Endothelial cell of umbilical vein (primary cell): Measurements from ENCODE around the gene RASGEF1C. TPM values are rescaled to one million over a fixed set of nuclear protein-coding genes. Genes with fewer than 3 reads are reported as not detected.

Experiments
- BruUV-seq: library from RNA; stranded (reverse); fragments of 400-500 nt; replicated peaks from 2 replicates; lab custom pipeline; 2021; lab: Mats Ljungman, UMichigan
- CTCF ChIA-PET: fragments of 300-600, 350-600 bp; sonication (Branson Sonifier 250); formaldehyde crosslinking; loops from one replicate; lab custom pipeline; 2021; ENCODE audit warnings: antibody characterized with exemption, inconsistent platforms; lab: Charles Lee
- POLR2A ChIA-PET: fragments of 300-600, 350-600 bp; sonication (Branson Sonifier 250); formaldehyde crosslinking; loops from one replicate; lab custom pipeline; 2021; ENCODE audit warnings: antibody characterized with exemption, inconsistent platforms; lab: Charles Lee
- DNase-seq: peaks from one replicate; pipeline ENCODE4 v3.0.0-alpha.2; 2011; ENCODE audit warnings: low read depth, low spot score
- FAIRE-seq: peaks from 2 replicates; lab custom pipeline; 2011; peaks lifted over from hg19 to GRCh38; lab: Jason Lieb, UNC
- H2AFZ ChIP-seq: 2 replicates; pipeline ENCODE4 v1.6.0; 2012; ENCODE audit warnings: low read depth, low read length, control low read depth, inconsistent platforms
- H3K27ac ChIP-seq: 2 replicates; pipeline ENCODE4 v1.5.1; 2011; ENCODE audit warnings: low read depth, mild to moderate bottlenecking, control low read depth, low read length, moderate library complexity; ENCODE audit not compliant: insufficient read depth
- H3K27me3 ChIP-seq, 2 experiments: 2 replicates each; pipeline versions ENCODE4 v1.6.0 to v1.6.1; 2011; ENCODE audit warnings: low read length in 2 of 2, mixed read lengths in 1 of 2; ENCODE audit not compliant: control insufficient read depth in 2 of 2, insufficient read depth in 2 of 2
- H3K36me3 ChIP-seq, 2 experiments: 2 replicates in 1 of 2; 3 replicates in 1 of 2; pipeline ENCODE4 v1.5.1; 2011; ENCODE audit warnings: low read length in 2 of 2, mild to moderate bottlenecking in 1 of 2, moderate library complexity in 1 of 2; ENCODE audit not compliant: control insufficient read depth in 2 of 2, insufficient read depth in 2 of 2; ENCODE audit errors: extremely low read depth in 1 of 2
- H3K4me1 ChIP-seq: 3 replicates; pipeline ENCODE4 v1.5.1; 2011; ENCODE audit warnings: mild to moderate bottlenecking, low read length; ENCODE audit not compliant: control insufficient read depth, insufficient read depth; ENCODE audit errors: extremely low read depth
- H3K4me2 ChIP-seq: 2 replicates; pipeline ENCODE4 v1.6.1; 2011; ENCODE audit warnings: low read length, control low read depth, mixed read lengths; ENCODE audit not compliant: insufficient read depth
- H3K4me3 ChIP-seq, 3 experiments: fragments of 200-600 bp in 1 of 3; sonication (generic), shearing (Covaris generic) in 1 of 3; replicated peaks in 1 of 3; 2 replicates each; pipeline ENCODE4 v1.5.1; 2011 to 2016; ENCODE audit warnings: control low read depth in 3 of 3, low read length in 3 of 3, mild to moderate bottlenecking in 2 of 3, inconsistent platforms in 1 of 3, low read depth in 1 of 3, moderate library complexity in 1 of 3; ENCODE audit not compliant: insufficient read depth in 1 of 3
- H3K79me2 ChIP-seq: 2 replicates; pipeline ENCODE4 v1.6.0; 2012; ENCODE audit warnings: low read length, inconsistent platforms; ENCODE audit not compliant: control insufficient read depth, insufficient read depth
- H3K9ac ChIP-seq: replicated peaks from 2 replicates; pipeline ENCODE3; 2011; ENCODE audit warnings: low read length, control low read depth; ENCODE audit not compliant: insufficient read depth; ENCODE audit errors: extremely low read depth
- H3K9me1 ChIP-seq: replicated peaks from 3 replicates; pipeline ENCODE4 v1.6.0; 2011; ENCODE audit warnings: mild to moderate bottlenecking, low read length; ENCODE audit not compliant: control insufficient read depth, insufficient read depth; ENCODE audit errors: extremely low read depth
- H3K9me3 ChIP-seq: replicated peaks from 2 replicates; pipeline ENCODE4 v1.5.1; 2012; ENCODE audit warnings: low read length, inconsistent platforms; ENCODE audit not compliant: control insufficient read depth, insufficient read depth
- H4K20me1 ChIP-seq: replicated peaks from 2 replicates; pipeline ENCODE3; 2011; ENCODE audit warnings: mild to moderate bottlenecking, low read length; ENCODE audit not compliant: control insufficient read depth, insufficient read depth; ENCODE audit errors: extremely low read depth
- EZH2 ChIP-seq: IDR thresholded peaks from 2 replicates; pipeline ENCODE4 v1.6.1; 2012; ENCODE audit warnings: borderline replicate concordance, low read depth, mild to moderate bottlenecking, moderate library complexity, low read length, inconsistent platforms; ENCODE audit not compliant: severe bottlenecking
- FOS ChIP-seq: IDR thresholded peaks from 2 replicates; pipeline ENCODE4 v1.6.1; 2011; ENCODE audit warnings: mild to moderate bottlenecking, low read length, moderate library complexity, borderline replicate concordance; ENCODE audit not compliant: insufficient read depth
- GATA2 ChIP-seq: IDR thresholded peaks from 2 replicates; pipeline ENCODE4 v1.7.0; 2011; ENCODE audit warnings: low read depth, mild to moderate bottlenecking, moderate library complexity, mixed read lengths, low read length; ENCODE audit not compliant: insufficient read length, insufficient read depth
- JUN ChIP-seq: IDR thresholded peaks from 2 replicates; pipeline ENCODE4 v1.6.1; 2011; ENCODE audit warnings: borderline replicate concordance, low read depth; ENCODE audit not compliant: insufficient read length, insufficient read depth
- MYC ChIP-seq: IDR thresholded peaks from one replicate; pipeline ENCODE4 v1.6.1; 2011; ENCODE audit warnings: mild to moderate bottlenecking, low read depth, low read length
- POLR2A ChIP-seq: IDR thresholded peaks from 2 replicates; pipeline ENCODE4 v1.6.1; 2012; ENCODE audit warnings: low read depth, mild to moderate bottlenecking, control low read depth, low read length
- POLR2AphosphoS5 ChIP-seq: IDR thresholded peaks from 2 replicates; pipeline ENCODE4 v1.6.1; 2012; ENCODE audit warnings: low read depth, mild to moderate bottlenecking, control low read depth, low read length, moderate library complexity; ENCODE audit not compliant: insufficient read depth
- dilution Hi-C: fragments of 300-500 bp; cut with MboI; formaldehyde crosslinking; loops from one replicate; pipeline ENCODE4 v1.15.0; 2019; ENCODE audit warnings: low sequenced_read_pairs; ENCODE audit not compliant: extremely low pct_ligation_motif_present
- intact Hi-C: fragments of 100-400 bp; cut with micrococcal nuclease; formaldehyde crosslinking; loops from one replicate; pipeline ENCODE4 v1.10.0; 2022
- polyA plus RNA-seq, 4 experiments: library from polyadenylated mRNA; depleted of rRNA in 3 of 4; stranded (reverse) in 3 of 4; unstranded in 1 of 4; fragments of >200 nt; gene quantifications; 2 replicates each; pipeline versions ENCODE4 v1.2.1 to v1.2.3, GENCODE V29; 2011 to 2012; ENCODE audit warnings: missing spikeins in 1 of 4
- total RNA-seq: library from RNA; stranded (reverse); gene quantifications from 2 replicates; pipeline ENCODE4 v1.2.3, GENCODE V29; 2021
- TF ChIP-seq, protein P1 (sequence below), 2 donors: IDR thresholded peaks; 1 replicate in 1 of 2; 2 replicates in 1 of 2; pipeline ENCODE4 v1.5.1; 2011; ENCODE audit warnings: low read length in 2 of 2, mild to moderate bottlenecking in 2 of 2, moderate library complexity in 2 of 2, control low read depth in 1 of 2, inconsistent platforms in 1 of 2, low read depth in 1 of 2; ENCODE audit not compliant: insufficient read depth in 1 of 2; ENCODE audit errors: extremely low read depth in 1 of 2
- TF ChIP-seq, protein P2 (sequence below): IDR thresholded peaks from 2 replicates; pipeline ENCODE4 v1.6.1; 2011; ENCODE audit not compliant: insufficient read depth, insufficient read length

Gene RASGEF1C
- total and polyA plus RNA-seq, 2 donors (not counting 3 experiments of a cell fraction or from before 2014, with no cell fraction given), result not detected

- Histone ChIP-seq H3K79me2 (no peaks in the 10 kb centered on the region), H3K4me1 (no peaks in the 10 kb centered on the region), H3K4me2 (no peak overlapping the region), H3K9me1 (no peaks in the 10 kb centered on the region), H3K9ac (no peak overlapping the region), H2AFZ (no peak overlapping the region), H3K27me3 (no peaks in the 10 kb centered on the region), H3K36me3 (no peaks in the 10 kb centered on the region), H4K20me1 (no peaks in the 10 kb centered on the region), H3K4me3 (no peak overlapping the region), H3K27ac (no peak overlapping the region), H3K9me3 (no peaks in the 10 kb centered on the region)
- no peak for DNase-seq
- ChIA-PET CTCF (no interaction called here), POLR2A (no interaction called here)
- intact Hi-C loops, result no loop called here
- no peak for FAIRE-seq
- TF ChIP-seq, protein P1, sequence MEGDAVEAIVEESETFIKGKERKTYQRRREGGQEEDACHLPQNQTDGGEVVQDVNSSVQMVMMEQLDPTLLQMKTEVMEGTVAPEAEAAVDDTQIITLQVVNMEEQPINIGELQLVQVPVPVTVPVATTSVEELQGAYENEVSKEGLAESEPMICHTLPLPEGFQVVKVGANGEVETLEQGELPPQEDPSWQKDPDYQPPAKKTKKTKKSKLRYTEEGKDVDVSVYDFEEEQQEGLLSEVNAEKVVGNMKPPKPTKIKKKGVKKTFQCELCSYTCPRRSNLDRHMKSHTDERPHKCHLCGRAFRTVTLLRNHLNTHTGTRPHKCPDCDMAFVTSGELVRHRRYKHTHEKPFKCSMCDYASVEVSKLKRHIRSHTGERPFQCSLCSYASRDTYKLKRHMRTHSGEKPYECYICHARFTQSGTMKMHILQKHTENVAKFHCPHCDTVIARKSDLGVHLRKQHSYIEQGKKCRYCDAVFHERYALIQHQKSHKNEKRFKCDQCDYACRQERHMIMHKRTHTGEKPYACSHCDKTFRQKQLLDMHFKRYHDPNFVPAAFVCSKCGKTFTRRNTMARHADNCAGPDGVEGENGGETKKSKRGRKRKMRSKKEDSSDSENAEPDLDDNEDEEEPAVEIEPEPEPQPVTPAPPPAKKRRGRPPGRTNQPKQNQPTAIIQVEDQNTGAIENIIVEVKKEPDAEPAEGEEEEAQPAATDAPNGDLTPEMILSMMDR (IDR thresholded peaks at IDR 0.05; ENCODE audit: extremely low read depth in 1 of 2, insufficient read depth in 1 of 2, low read depth in 1 of 2, low read length in 2 of 2), result no peak
- TF ChIP-seq POLR2A (no peak), EZH2 (no peak), MYC (no peak), GATA2 (no peak), POLR2AphosphoS5 (no peak), FOS (no peak), JUN (no peak)
- TF ChIP-seq, protein P2, sequence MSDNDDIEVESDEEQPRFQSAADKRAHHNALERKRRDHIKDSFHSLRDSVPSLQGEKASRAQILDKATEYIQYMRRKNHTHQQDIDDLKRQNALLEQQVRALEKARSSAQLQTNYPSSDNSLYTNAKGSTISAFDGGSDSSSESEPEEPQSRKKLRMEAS, result no peak
- dilution Hi-C loops, result no loop called here
- no TSS peak for BruUV-seq
Measured at GRCh38 chr5:180160789-180161188, 48.2 kb downstream of the RASGEF1C start.
